Spinal cord (tissue), 10 donors: Measurements from ENCODE around the gene CAPN8. TPM values are rescaled to one million over a fixed set of nuclear protein-coding genes. Genes with fewer than 3 reads are reported as not detected.

ENCODE experiments used
- DNase-seq, 6 donors: peaks; one replicate each; pipeline versions ENCODE4 v3.0.0 to v3.0.0-alpha.2; 2013 to 2015; ENCODE audit warnings: low spot score in 6 of 6, low read depth in 4 of 6
- H3K27ac ChIP-seq: one replicate; pipeline ENCODE4 v1.5.1; 2013; ENCODE audit warnings: low read depth, low read length, control low read depth
- H3K27me3 ChIP-seq: one replicate; pipeline ENCODE4 v1.6.1; 2013; ENCODE audit warnings: low read length; ENCODE audit not compliant: control insufficient read depth, insufficient read depth
- H3K36me3 ChIP-seq: one replicate; pipeline ENCODE4 v1.6.1; 2013; ENCODE audit warnings: low read length; ENCODE audit not compliant: control insufficient read depth, insufficient read depth
- H3K4me1 ChIP-seq: one replicate; pipeline ENCODE4 v1.6.1; 2013; ENCODE audit warnings: low read length; ENCODE audit not compliant: control insufficient read depth, insufficient read depth
- H3K4me3 ChIP-seq: one replicate; pipeline ENCODE4 v1.5.1; 2013; ENCODE audit warnings: low read depth, low read length, control low read depth
- H3K9me3 ChIP-seq: one replicate; pipeline ENCODE4 v1.6.1; 2013; ENCODE audit warnings: low read length; ENCODE audit not compliant: control insufficient read depth, insufficient read depth
- WGBS: methylation state at CpG from one replicate; pipeline ENCODE4 v1.1.5; 2013; ENCODE audit warnings: missing lambda C conversion rate; ENCODE audit not compliant: insufficient coverage; 5-methylcytosine and 5-hydroxymethylcytosine counted together
- polyA plus RNA-seq, 2 donors: library from polyadenylated mRNA; unstranded; fragments of 120-200 nt; gene quantifications; one replicate each; pipeline ENCODE4 v1.2.1, GENCODE V29; 2013; ENCODE audit not compliant: insufficient read length in 2 of 2
- total RNA-seq, 2 donors: library from RNA; depleted of rRNA in 1 of 2; stranded (reverse); fragments of 120-200 nt in 1 of 2; fragments of >200 nt in 1 of 2; gene quantifications; one replicate each; pipeline versions ENCODE4 v1.2.3 to v1.2.4, GENCODE V29; 2013 to 2014
- donor health status: healthy.

The CAPN8 gene
- total and polyA plus RNA-seq, 4 donors: 0.10 to 0.99 (median 0.53) TPM

- Histone ChIP-seq H3K27me3 (no peaks in the 10 kb centered on the region), H3K9me3 (no peaks in the 10 kb centered on the region), H3K4me3 (no peak overlapping the region), H3K36me3 (no peaks in the 10 kb centered on the region), H3K4me1 (peaks cover 39% of the 10 kb centered on the region), H3K27ac (no peak overlapping the region)
- DNase-seq: no peak
- WGBS: 93% methylated on average over 10 of the region's 12 CpGs
These were observed 45.0 kb upstream of the CAPN8 start for GRCh38 chr1:223710179-223711133.

- H3K27ac ChIP-seq: no peak overlapping the region
- H3K9me3 ChIP-seq: no peaks in the 10 kb centered on the region
- no peaks in the 10 kb centered on the region for H3K36me3 ChIP-seq
- DNase-seq: no peak
- WGBS: no CpG with 5 or more reads among the region's 3 CpGs
- no peak overlapping the region for H3K4me3 ChIP-seq
- H3K4me1 ChIP-seq: peaks cover 41% of the 10 kb centered on the region
- H3K27me3 ChIP-seq: no peaks in the 10 kb centered on the region
These were observed 44.1 kb upstream of the CAPN8 start for GRCh38 chr1:223709598-223709997.

GRCh38 chr1:223708651-223709268, 43.3 kb upstream of the CAPN8 start:
- Histone ChIP-seq H3K27ac (no peak overlapping the region), H3K4me3 (no peak overlapping the region), H3K4me1 (peaks cover 40% of the 10 kb centered on the region), H3K36me3 (no peaks in the 10 kb centered on the region), H3K9me3 (no peaks in the 10 kb centered on the region), H3K27me3 (no peaks in the 10 kb centered on the region)
- 94% methylated on average over 3 of the region's 3 CpGs for WGBS
- no peak for DNase-seq

DNA sequence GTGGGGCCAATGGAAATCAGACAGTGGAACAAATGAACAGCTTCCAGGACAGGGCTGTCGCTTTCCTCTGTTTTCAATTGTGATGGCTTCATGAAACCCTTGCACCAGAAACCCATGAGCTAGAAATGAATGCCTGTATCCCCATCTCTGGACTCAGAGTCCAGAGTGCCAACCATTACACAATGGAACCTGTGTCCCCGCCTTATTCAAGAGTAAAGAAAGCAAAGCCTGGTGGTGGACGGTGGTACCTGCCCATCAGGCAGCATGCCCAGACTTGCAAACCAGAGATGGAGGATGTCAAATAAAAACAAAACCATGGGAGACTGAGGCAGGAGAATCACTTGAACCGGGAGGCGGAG, 42.5 kb upstream of the CAPN8 start:
- no peaks in the 10 kb centered on the region for H3K36me3 ChIP-seq
- 70% methylated on average over 5 of the region's 5 CpGs for WGBS
- H3K27me3 ChIP-seq: no peaks in the 10 kb centered on the region
- H3K27ac ChIP-seq: no peak overlapping the region
- no peak overlapping the region for H3K4me3 ChIP-seq
- DNase-seq: no peak
- no peaks in the 10 kb centered on the region for H3K9me3 ChIP-seq
- peaks cover 32% of the 10 kb centered on the region for H3K4me1 ChIP-seq

GRCh38 chr1:223707256-223708000, 41.9 kb upstream of the CAPN8 start:
- no peak for DNase-seq
- no peaks in the 10 kb centered on the region for H3K36me3 ChIP-seq
- H3K27ac ChIP-seq: peak overlapping the region; percentile 15
- WGBS: 82% methylated on average over 6 of the region's 6 CpGs
- H3K9me3 ChIP-seq: no peaks in the 10 kb centered on the region
- H3K4me3 ChIP-seq: no peak overlapping the region
- peaks cover 31% of the 10 kb centered on the region for H3K4me1 ChIP-seq
- H3K27me3 ChIP-seq: no peaks in the 10 kb centered on the region

- peak in 5 of 6 donors; percentile 51 to 92 (median 65) for DNase-seq
- 47% methylated on average over 7 of the region's 12 CpGs for WGBS
- Histone ChIP-seq H3K9me3 (no peaks in the 10 kb centered on the region), H3K27ac (peak overlapping the region; percentile 64), H3K4me3 (no peak overlapping the region), H3K27me3 (no peaks in the 10 kb centered on the region), H3K4me1 (peaks cover 26% of the 10 kb centered on the region), H3K36me3 (no peaks in the 10 kb centered on the region)
These were observed 40.8 kb upstream of the CAPN8 start for GRCh38 chr1:223706077-223706973.

DNA sequence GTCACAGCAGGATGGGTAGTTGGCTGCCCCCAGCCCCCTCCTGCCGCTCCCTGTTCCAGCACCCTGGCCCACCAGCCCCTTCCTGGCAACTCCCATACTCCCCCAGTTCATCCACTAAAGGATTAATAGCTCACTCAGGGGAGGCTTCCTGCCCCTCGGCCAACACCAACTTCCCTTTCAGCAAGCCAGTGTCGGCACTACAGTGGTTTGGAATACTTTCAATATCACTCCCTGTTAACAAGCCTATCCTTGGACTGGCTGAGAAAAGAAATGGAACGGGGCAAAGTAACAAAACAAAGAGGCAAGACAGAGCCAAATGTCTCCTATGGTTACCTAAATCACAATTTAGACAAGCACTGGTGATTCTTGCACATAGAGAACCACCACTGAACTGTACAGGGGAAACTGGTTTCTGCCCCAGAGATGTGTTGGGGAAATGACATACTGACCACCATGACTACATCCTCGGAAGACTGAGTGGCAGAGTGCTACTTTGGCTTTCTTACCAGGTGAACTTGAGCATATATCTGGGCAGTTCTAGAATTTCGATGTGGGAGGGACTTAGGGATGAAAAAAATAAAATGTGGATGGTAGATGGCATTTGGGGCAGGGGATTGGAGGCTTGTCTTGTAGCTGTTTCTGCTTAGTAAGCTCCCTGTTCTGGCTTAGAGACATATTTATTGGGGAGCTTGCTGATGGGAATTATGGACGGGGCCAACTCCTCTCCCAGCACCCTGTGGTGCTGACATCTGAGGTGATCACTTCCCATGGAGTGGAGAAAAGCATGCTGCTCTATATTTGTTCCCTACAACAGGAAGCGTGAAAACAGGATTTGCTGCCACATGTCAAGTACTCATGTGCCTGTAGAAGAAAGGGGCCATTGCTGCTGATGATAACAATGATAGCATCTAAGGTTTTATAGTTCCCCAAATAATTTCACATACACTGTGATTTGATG, 39.7 kb upstream of the CAPN8 start:
- Histone ChIP-seq H3K27me3 (no peaks in the 10 kb centered on the region), H3K4me1 (peaks cover 26% of the 10 kb centered on the region), H3K9me3 (no peaks in the 10 kb centered on the region), H3K4me3 (no peak overlapping the region), H3K36me3 (no peaks in the 10 kb centered on the region), H3K27ac (no peak overlapping the region)
- DNase-seq: peak in 2 of 6 donors; percentile 27 to 65
- 41% methylated on average over 3 of the region's 8 CpGs for WGBS

DNA sequence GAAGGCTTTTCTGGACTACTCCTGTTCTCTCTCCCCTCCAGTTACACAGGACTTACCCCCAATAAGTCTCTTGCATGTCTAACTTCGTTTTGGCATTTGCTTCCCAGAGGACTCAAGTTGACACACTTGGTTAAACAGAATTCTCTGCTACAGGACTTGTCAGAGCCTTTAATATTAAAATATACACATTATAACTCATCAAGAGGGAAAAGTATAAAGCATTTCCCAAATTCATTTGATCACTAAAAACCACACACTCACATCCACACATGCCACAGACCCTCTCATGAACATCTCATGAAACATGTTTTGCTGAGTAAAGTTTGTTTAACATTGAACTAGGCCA, 38.1 kb upstream of the CAPN8 start:
- H3K9me3 ChIP-seq: no peaks in the 10 kb centered on the region
- H3K27me3 ChIP-seq: no peaks in the 10 kb centered on the region
- no peak overlapping the region for H3K4me3 ChIP-seq
- peaks cover 26% of the 10 kb centered on the region for H3K4me1 ChIP-seq
- no peaks in the 10 kb centered on the region for H3K36me3 ChIP-seq
- WGBS: 50% methylated on average over 1 of the region's 1 CpG
- no peak overlapping the region for H3K27ac ChIP-seq
- no peak for DNase-seq
